IPS DF 4.7 (cell line): ENCODE data around the gene E4F1.
"Not testable (repeated sequence)": the region's sequence is repeated elsewhere in the genome, so short reads cannot be mapped to it uniquely, and the experiment has no call there.

ENCODE experiments used
- DNase-seq: peaks from one replicate; pipeline ENCODE4 v3.0.0-alpha.2; 2013; ENCODE audit warnings: low spot score; ENCODE audit errors: extremely low read depth

E4F1 gene

GRCh38 chr16:2229632-2230250, 6.3 kb downstream of the E4F1 start:
- DNase-seq = no peak

- DNase-seq = no peak
Observed at GRCh38 chr16:2230376-2230775, 7.0 kb downstream of the E4F1 start.

GRCh38 chr16:2231016-2231931, 7.9 kb downstream of the E4F1 start:
- DNase-seq = no peak

DNA sequence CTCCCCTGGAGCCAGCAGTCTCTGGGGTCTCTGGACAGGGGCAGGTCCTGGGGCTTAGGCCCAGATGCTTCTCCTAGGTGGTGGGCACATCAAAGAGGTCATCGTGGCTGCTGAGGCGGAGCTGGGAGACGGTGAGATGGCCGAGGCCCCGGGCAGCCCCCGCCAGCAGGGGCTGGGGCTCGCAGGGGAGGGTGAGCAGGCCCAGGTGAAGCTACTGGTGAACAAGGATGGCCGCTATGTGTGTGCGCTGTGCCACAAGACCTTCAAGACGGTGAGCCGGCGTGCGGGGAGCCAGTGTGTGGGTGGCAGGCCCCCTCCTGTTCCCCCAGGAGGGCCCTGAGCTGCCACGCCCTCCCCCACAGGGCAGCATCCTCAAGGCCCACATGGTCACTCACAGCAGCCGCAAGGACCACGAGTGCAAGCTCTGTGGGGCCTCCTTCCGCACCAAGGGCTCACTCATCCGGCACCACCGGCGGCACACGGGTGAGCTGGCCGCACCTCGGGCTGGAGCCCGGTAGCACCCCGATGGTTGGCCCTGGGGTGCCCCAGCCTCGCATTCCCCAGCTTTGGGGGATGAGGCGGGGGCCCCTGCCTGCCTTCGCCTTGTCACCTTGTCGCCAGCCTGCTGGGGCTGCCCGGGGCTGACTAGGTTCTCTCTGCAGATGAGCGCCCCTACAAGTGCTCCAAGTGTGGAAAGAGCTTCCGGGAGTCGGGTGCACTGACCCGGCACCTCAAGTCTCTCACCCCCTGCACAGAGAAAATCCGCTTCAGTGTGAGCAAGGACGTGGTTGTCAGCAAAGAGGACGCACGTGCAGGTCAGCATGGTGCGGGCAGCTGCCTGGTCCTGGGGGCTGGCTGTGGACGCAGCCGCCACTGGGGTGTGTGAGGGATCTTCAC, 9.0 kb downstream of the E4F1 start:
- no peak for DNase-seq

DNA sequence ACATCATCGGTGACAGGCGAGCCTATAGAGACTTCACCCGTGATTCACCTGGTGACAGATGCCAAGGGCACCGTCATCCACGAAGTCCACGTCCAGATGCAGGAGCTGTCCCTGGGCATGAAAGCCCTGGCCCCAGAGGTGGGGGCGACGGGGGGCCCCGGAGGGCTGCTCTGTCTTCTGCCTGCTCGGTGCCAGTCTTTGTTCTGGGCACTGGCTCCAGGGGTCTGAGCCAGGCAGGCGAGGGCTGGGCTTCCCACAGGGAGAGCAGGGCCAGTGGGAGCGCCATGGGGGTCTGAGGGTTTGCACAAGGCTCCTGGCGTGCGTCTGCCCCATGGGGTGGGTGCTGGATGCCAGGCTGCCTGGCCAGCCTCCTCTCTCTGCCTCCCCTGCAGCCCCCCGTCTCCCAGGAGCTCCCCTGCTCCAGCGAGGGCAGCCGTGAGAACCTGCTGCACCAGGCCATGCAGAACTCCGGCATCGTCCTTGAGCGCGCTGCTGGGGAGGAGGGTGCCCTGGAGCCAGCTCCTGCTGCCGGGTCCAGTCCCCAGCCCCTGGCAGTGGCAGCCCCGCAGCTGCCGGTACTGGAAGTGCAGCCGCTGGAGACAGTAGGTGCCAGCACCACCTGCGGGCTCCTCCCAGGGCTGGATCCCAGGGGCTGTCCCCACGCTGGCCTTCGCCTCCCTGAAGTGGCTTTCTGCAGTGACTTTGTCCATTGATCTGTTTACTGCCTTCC, 9.8 kb downstream of the E4F1 start:
- DNase-seq = no peak

- no peak for DNase-seq
Observed at GRCh38 chr16:2233872-2234812, 10.8 kb downstream of the E4F1 start.

DNA sequence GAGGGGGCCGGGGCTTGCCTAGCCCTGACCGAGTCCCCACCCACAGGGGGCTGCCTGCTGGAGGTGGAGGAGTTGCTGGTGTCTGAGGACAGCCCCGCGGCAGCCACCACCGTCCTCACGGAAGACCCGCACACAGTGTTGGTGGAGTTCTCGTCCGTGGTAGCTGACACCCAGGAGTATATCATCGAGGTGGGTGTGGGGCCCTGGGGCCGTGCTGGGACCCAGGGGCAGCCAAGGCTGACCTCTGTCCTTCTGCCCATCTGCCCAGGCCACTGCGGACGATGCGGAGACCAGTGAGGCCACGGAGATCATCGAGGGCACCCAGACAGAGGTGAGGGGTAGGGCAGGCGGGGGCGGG, 11.4 kb downstream of the E4F1 start:
- no peak for DNase-seq

GRCh38 chr16:2235234-2235651, 11.9 kb downstream of the E4F1 start:
- DNase-seq = no peak

DNA sequence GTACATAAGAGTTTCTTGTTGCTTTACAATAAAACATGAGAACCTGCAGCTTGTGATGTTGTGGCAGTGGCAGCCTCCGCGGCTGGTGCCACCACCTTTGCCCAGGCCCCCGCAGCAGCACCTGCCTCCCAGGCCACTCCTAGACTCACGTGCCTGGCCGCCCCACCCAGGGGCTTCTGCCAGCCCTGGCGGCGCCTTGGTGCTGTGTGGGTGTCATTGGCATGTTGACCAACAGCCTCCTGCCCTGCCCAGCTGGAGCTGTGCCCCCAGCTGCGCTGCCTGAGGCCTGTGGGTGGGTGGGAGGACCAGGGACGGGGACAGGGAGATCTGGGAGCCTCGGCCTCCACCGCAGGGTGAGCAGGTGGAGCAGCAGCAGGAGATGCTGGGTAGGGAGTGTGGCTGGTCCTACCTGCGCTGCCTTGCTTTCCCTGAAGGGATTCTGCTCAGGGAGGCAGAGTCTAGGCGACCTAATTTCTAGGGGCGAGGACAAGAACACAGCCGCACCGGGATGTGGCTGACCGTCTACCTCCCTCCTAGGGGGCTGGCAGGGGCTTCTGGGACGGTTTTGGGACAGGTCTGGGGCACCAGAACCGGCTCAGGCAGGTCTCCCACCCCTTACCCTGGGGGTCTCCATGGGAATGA, 12.4 kb downstream of the E4F1 start:
- no peak for DNase-seq

DNA sequence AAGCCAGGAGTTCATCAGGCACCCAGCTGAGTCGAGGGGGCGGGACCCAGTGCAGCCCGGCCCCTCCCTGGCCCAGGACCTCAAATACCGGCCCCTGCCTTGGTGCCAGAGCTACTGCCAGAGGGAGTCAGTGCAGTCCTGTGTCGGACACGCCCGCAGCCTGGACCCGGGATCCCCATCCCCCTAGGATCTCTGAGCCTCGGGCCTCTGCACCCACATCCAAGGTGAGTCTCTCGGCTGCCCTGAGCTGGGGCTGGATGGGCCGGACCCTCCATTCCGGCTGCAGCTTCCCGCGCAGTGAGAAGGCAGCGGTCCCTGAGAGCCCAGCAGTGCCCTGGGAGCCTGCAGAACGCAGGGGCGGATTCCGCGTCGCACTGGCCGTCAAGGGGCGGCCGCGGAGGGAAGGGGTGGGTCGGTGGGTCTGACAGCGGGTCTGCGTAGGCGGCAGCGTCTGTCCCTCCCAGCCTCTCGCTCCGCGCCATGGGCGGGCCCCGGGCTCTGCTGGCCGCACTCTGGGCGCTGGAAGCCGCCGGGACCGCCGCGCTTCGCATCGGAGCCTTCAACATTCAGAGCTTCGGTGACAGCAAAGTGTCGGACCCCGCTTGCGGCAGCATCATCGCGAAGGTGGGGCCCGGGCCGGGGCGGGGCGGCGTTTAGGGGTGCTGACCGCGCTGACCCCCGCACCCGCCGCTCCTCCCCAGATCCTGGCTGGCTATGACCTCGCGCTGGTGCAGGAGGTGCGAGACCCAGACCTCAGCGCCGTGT, 13.1 kb downstream of the E4F1 start, which contains the start of gene DNASE1L2:
DNASE1L2 (plus strand) TSS at position 108 of the 765 bp plus-strand sequence; CDS start at position 481, 373 bp downstream.
- DNase-seq = no peak

DNA sequence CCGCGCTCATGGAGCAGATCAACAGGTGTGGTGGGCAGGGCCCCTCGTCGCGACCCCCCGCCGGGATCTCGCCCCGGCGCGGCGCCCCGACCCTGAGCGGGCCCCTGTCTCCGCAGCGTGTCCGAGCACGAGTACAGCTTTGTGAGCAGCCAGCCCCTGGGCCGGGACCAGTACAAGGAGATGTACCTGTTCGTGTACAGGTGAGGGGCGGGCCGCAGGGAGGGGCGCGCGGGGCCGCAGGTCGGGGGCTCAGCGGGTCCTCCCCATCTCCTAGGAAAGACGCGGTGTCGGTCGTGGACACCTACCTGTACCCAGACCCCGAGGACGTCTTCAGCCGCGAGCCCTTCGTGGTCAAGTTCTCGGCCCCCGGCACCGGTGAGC, 13.7 kb downstream of the E4F1 start:
- no peak for DNase-seq

DNA sequence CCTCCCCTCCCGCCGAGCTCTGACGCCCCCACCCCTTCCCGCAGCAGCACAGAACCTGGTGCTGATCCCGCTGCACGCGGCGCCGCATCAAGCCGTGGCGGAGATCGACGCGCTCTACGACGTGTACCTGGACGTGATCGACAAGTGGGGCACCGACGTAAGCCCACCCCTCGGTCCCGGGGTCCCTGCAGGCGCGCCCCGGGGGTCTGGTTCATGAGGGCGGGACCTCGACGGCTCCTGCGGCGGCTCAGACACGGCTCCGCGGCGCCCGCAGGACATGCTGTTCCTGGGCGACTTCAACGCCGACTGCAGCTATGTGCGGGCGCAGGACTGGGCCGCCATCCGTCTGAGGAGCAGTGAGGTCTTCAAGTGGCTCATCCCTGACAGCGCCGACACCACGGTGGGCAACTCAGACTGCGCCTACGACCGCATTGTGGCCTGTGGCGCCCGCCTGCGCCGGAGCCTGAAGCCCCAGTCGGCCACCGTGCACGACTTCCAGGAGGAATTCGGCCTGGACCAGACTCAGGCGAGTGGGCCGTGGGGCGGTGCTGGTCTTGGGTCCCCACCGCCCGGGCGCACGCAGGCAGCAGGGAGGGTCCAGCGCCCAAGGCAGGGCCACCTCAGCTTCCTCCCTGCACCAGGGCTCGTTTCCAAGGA, 14.2 kb downstream of the E4F1 start:
- no peak for DNase-seq

GRCh38 chr16:2238150-2238837, 14.9 kb downstream of the E4F1 start:
- DNase-seq = no peak

DNA sequence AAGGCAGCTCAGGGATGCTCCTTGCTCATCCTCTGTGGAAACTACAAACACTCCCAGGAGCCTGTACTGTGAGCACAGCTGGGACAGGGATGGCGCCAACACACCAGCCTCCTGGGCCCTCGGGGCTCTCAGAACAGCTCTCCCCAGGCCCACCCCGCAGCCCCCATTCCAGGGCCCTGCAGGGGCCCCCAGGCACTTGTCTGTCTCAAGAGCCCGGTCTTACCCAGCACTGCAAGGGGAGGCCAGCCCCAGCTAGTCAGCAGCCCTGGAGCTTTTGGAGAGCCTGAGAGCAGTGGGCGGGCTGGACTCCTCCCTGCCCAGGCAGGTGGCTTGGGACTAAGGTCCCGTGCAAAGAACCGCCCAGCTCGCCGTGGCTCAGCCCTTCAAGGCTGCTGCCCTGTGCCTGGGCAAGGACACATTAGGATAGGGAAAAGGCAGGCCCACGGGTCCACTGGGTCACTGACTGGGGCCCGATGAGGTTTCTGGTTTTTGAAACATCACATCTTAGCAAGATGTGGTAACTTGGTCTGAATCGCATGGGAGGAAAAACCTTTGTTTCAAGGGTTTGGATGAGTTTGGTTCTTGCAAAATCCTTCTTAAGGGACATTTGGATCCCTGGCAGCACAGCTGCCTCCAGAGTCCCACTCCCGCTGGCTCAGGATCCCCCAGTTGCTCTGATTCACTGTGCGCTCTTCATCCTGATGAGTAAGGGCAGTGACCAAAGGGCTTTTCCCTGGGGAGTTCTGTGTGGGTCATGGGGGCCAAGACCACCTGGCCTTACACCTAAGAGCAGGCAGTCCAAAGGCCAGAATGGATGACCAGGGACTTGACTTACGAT, 15.7 kb downstream of the E4F1 start:
- DNase-seq = no peak

- not testable (repeated sequence) for DNase-seq
Observed at GRCh38 chr16:2240331-2240730, 16.9 kb downstream of the E4F1 start.

DNA sequence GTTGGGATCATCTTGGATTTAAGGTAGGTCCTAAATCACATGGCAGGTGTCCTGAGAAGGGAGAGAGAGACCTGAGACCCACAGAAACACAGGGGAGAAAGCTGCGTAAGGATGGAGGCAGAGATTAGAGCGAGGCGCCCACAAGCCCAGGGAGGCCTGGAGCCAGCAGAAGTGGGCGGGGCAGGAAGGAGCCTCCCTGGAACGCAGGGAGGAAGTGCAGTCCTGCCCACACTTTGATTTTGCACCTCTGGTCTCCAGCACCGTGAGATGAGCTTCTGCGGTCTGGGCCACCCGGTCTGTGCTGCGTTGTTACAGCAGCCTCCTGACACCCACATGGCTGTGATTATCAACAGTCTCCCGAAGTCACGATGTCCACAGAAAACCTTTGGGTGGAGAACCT, 19.2 kb downstream of the E4F1 start:
- DNase-seq = no peak

- DNase-seq = no peak
Observed at GRCh38 chr16:2243031-2243528, 19.7 kb downstream of the E4F1 start.
